Endometrium (tissue), 2 donors: ENCODE measurements around the gene ADNP.

Experiments
- FAIRE-seq: peaks from 2 replicates; lab custom pipeline; 2012; peaks lifted over from hg19 to GRCh38; lab: Jason Lieb, UNC
- donor health status: control.
- donor health status: control.

Gene ADNP

GRCh38 chr20:50932016-50932485 is 814 bp upstream of the ADNP start:
- FAIRE-seq = no peak

GRCh38 chr20:50930976-50931305 is 296 bp downstream of the ADNP start:
- no peak for FAIRE-seq

GRCh38 chr20:50930139-50930975 is 880 bp downstream of the ADNP start:
- no peak for FAIRE-seq

GRCh38 chr20:50929299-50930138 is 1.7 kb downstream of the ADNP start:
- FAIRE-seq = no peak

GRCh38 chr20:50928469-50928868 is 2.8 kb downstream of the ADNP start:
- no peak for FAIRE-seq

DNA sequence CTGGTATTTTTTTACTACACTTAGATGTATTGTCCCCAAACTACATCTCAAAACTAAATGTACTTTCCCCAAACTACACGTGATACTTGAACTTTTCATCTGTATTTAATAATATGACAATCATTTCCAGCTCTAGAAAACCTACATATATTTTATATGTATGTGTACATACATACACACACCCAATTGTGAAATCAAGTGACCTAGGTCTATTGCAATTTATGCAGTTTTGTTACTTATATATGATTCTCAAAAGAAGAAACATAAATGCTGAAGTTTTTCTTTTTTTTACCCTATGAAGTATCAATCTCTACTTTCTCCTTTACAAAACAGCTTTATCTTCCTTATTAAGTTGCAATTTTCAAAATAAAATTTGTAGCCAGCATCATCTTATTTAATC is 4.7 kb downstream of the ADNP start:
- no peak for FAIRE-seq

- no peak for FAIRE-seq
Measured at GRCh38 chr20:50924261-50924920, 6.8 kb downstream of the ADNP start.

- FAIRE-seq = no peak
Measured at GRCh38 chr20:50921803-50922501, 9.3 kb downstream of the ADNP start.

- no peak for FAIRE-seq
Measured at GRCh38 chr20:50920997-50921396, 10.2 kb downstream of the ADNP start.

- FAIRE-seq = no peak
Measured at GRCh38 chr20:50919567-50919966, 11.7 kb downstream of the ADNP start.

GRCh38 chr20:50918403-50918802 is 12.8 kb downstream of the ADNP start:
- FAIRE-seq = no peak

- no peak for FAIRE-seq
Measured at GRCh38 chr20:50916934-50917333, 14.3 kb downstream of the ADNP start.

GRCh38 chr20:50916257-50916656 is 15.0 kb downstream of the ADNP start:
- no peak for FAIRE-seq

- no peak for FAIRE-seq
Measured at GRCh38 chr20:50915424-50915823, 15.8 kb downstream of the ADNP start.

GRCh38 chr20:50913690-50914375 is 17.4 kb downstream of the ADNP start:
- FAIRE-seq = no peak

GRCh38 chr20:50911716-50912115 is 19.5 kb downstream of the ADNP start:
- no peak for FAIRE-seq

DNA sequence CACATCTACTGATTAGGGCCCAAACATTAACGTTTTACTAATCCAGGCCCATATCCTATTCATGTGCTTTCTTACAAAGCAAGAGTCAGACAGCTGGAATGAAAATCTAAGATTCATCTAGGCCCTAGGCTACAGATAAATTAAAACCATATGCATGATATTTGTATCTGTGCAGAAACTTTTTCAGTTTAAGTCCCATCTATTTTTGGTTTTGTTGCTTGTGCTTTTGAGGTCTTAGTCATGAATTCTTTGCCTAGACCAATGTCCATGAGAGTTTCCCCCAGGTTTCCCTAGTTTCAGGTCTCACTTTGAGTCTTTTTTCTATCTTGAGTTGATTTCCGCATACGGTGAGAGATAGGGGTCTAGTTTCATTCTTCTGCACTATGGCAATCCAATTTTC is 20.2 kb downstream of the ADNP start:
- FAIRE-seq = no peak

DNA sequence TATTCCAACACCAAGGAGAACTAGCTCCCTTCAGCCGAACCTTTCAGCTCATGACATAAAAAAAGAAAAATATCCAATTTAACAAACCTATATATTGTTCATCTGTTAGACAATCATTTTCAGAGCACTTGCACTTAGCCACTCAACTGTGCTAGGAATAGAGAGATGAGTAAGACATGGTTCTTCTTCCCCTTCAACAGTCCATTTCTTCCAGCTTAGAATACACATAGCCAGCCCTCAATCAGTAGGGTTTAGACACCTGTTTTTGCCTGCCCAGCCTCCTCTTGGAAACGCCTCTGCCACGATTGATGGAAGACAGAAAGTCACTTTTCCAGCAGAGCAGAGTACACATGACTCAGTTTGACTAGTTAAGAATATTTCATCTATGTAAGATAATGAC is 21.8 kb downstream of the ADNP start:
- FAIRE-seq = no peak

DNA sequence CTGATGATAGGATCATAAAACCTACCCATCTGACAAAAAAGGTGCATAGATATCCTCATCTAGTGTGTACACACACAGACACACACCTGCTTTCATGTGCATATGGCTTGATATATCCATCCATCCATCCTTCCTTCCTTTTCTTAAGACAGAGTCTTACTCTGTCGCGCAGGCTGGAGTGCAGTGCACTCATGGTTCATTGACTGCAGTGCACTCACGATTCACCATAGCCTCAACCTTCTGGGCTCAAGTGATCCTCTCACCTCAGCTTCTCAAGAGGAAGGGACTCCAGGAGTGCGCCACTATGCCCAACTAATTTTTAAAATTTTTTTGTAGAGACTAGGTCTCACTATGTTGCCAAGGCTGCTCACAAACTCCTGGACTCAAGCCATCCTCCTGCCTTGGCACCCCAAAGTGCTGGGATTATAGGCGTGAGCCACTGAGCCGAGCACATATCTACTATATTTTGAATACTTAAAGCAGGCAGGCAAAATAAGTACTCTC is 27.1 kb downstream of the ADNP start:
- FAIRE-seq = no peak

GRCh38 chr20:50903353-50904051 is 27.7 kb downstream of the ADNP start:
- FAIRE-seq = no peak

- FAIRE-seq = no peak
Measured at GRCh38 chr20:50901301-50901700, 29.9 kb downstream of the ADNP start.
